K562 (cell line): Measurements from ENCODE around the gene TUBB4B. TPM values are rescaled to one million over a fixed set of nuclear protein-coding genes. Genes with fewer than 3 reads are reported as not detected.

Experiments
- BRD9 ChIP-seq: fragments of 450-650 bp; IDR thresholded peaks from 2 replicates; pipeline ENCODE4 v1.6.1; 2018; ENCODE audit warnings: low read depth; ENCODE audit not compliant: partially characterized antibody
- KAT7 ChIP-seq: sonication (generic); formaldehyde crosslinking; IDR thresholded peaks from 2 replicates; pipeline ENCODE4 v1.8.0; 2022; ENCODE audit warnings: missing genetic modification reagents, mild to moderate bottlenecking, borderline replicate concordance
- SAFB2 ChIP-seq: fragments of 200-400 bp; formaldehyde crosslinking; IDR thresholded peaks from 2 replicates; pipeline ENCODE4 v1.6.1; 2018; ENCODE audit warnings: borderline replicate concordance, low read length, low read depth, moderate library complexity; ENCODE audit not compliant: severe bottlenecking
- SRSF7 ChIP-seq: fragments of 200-400 bp; formaldehyde crosslinking; optimal IDR thresholded peaks from 2 replicates; pipeline ENCODE3; 2017; ENCODE audit warnings: mild to moderate bottlenecking, low read depth, low read length
- TRIM28 ChIP-seq: fragments of 450-650 bp; IDR thresholded peaks from 2 replicates; pipeline ENCODE4 v1.6.1; 2017
- ZFPM2 ChIP-seq: fragments of 250-450 bp; sonication (Bioruptor Pico); IDR thresholded peaks from 2 replicates; pipeline ENCODE4 v1.5.1; 2022; ENCODE audit warnings: mild to moderate bottlenecking
- ZNF184 ChIP-seq: sonication (generic); formaldehyde crosslinking; IDR thresholded peaks from 2 replicates; pipeline ENCODE4 v1.5.0; 2020; ENCODE audit warnings: missing genetic modification reagents
- ZNF217 ChIP-seq: sonication (generic); formaldehyde crosslinking; IDR thresholded peaks from 2 replicates; pipeline ENCODE4 v1.8.0; 2022; ENCODE audit warnings: mild to moderate bottlenecking, missing genetic modification reagents
- polyA plus RNA-seq, 8 experiments: library from polyadenylated mRNA; depleted of rRNA in 4 of 8; stranded (reverse) in 5 of 8; unstranded in 3 of 8; fragments of >200 nt; fragmentation: Nextera tagmentation in 2 of 8; fragmentation: Illumina TruSeq in 1 of 8; extraction: Ambion mirVana in 2 of 8; extraction: Trizol in 1 of 8; gene quantifications; 2 replicates each; pipeline versions ENCODE4 v1.2.1 to v1.2.3, GENCODE V29; 2011 to 2014; ENCODE audit warnings: inconsistent platforms in 1 of 8, missing spikeins in 1 of 8
- total RNA-seq, 7 experiments: library from RNA; depleted of rRNA in 6 of 7; stranded (reverse); fragments of >200 nt in 6 of 7; fragmentation: Illumina TruSeq in 2 of 7; extraction: Trizol in 2 of 7; gene quantifications; 2 replicates each; pipeline versions ENCODE4 v1.2.1 to v1.2.3, GENCODE V29; 2011 to 2021; ENCODE audit warnings: low replicate concordance in 1 of 7
- TF ChIP-seq, protein P1 (sequence below): sonication (generic); formaldehyde crosslinking; IDR thresholded peaks from 2 replicates; pipeline ENCODE4 v1.8.0; 2022; ENCODE audit warnings: mild to moderate bottlenecking, missing genetic modification reagents
- TF ChIP-seq, protein P2 (sequence below), 2 experiments: IDR thresholded peaks in 1 of 2; conservative IDR thresholded peaks in 1 of 2; 2 replicates each; pipeline ENCODE4 v1.6.1; 2016; ENCODE audit warnings: low read depth in 2 of 2, mild to moderate bottlenecking in 1 of 2, missing compliant biosample characterization in 1 of 2, missing genetic modification characterization in 1 of 2, moderate library complexity in 1 of 2
- TF ChIP-seq, protein P3 (sequence below): sonication (generic); formaldehyde crosslinking; IDR thresholded peaks from 2 replicates; pipeline ENCODE4 v1.8.0; 2022; ENCODE audit warnings: mild to moderate bottlenecking, missing genetic modification reagents
- TF ChIP-seq, protein P4 (sequence below): IDR thresholded peaks from 2 replicates; pipeline ENCODE4 v1.6.1; 2012; ENCODE audit warnings: low read depth, low read length, improper control_type of control experiment, borderline replicate concordance
- TF ChIP-seq, protein P5 (sequence below): fragments of 250-450 bp; sonication (Bioruptor Pico); IDR thresholded peaks from 2 replicates; pipeline ENCODE4 v1.5.0; 2021

TUBB4B gene
- total and polyA plus RNA-seq, 9 of the 15 experiments (the other 6 are each of a cell fraction or from before 2014, with no cell fraction given) = 24.1 to 443 (median 268) TPM

DNA sequence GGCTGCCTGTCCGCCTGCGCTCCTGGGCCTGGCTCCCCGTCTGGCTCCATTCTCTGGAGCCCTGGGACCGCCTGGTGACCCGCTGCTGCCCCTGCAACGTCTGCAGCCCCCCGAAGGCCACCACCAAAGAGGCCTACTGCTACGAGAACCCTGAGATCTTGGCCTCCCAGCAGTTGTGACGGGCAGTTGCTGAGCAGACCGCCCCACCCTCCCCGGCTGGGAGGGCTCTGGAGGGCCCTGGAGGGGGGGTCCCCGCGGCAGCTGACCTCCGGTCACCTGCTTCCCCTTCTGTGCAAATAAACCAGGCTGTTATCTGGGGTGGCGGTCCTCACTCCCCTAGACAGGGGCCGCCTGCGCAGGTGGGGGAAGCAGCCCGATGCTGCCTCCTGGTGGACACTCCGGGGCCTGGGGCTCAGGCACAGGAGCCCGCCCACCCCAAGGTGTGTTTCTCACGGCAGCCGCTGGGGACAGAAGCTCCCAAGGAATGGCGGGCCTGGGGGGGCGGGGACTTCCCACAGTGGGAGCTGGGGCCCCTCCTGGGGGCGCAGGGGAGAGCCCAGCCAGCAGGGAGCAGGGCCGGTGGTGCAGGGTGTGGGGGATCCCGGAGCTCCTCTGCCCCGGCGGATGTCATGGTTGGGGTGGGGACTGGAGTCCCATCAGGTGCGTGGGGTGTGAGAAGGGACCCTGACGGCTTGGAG is 4.7 kb upstream of the TUBB4B start (continued):
- TF ChIP-seq, protein P1, sequence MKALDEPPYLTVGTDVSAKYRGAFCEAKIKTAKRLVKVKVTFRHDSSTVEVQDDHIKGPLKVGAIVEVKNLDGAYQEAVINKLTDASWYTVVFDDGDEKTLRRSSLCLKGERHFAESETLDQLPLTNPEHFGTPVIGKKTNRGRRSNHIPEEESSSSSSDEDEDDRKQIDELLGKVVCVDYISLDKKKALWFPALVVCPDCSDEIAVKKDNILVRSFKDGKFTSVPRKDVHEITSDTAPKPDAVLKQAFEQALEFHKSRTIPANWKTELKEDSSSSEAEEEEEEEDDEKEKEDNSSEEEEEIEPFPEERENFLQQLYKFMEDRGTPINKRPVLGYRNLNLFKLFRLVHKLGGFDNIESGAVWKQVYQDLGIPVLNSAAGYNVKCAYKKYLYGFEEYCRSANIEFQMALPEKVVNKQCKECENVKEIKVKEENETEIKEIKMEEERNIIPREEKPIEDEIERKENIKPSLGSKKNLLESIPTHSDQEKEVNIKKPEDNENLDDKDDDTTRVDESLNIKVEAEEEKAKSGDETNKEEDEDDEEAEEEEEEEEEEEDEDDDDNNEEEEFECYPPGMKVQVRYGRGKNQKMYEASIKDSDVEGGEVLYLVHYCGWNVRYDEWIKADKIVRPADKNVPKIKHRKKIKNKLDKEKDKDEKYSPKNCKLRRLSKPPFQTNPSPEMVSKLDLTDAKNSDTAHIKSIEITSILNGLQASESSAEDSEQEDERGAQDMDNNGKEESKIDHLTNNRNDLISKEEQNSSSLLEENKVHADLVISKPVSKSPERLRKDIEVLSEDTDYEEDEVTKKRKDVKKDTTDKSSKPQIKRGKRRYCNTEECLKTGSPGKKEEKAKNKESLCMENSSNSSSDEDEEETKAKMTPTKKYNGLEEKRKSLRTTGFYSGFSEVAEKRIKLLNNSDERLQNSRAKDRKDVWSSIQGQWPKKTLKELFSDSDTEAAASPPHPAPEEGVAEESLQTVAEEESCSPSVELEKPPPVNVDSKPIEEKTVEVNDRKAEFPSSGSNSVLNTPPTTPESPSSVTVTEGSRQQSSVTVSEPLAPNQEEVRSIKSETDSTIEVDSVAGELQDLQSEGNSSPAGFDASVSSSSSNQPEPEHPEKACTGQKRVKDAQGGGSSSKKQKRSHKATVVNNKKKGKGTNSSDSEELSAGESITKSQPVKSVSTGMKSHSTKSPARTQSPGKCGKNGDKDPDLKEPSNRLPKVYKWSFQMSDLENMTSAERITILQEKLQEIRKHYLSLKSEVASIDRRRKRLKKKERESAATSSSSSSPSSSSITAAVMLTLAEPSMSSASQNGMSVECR (CRISPR knock-in tag) = peak; percentile 70
- no peak for TF ChIP-seq SRSF7
- TF ChIP-seq ZNF217 = no peak
- TF ChIP-seq, protein P2, sequence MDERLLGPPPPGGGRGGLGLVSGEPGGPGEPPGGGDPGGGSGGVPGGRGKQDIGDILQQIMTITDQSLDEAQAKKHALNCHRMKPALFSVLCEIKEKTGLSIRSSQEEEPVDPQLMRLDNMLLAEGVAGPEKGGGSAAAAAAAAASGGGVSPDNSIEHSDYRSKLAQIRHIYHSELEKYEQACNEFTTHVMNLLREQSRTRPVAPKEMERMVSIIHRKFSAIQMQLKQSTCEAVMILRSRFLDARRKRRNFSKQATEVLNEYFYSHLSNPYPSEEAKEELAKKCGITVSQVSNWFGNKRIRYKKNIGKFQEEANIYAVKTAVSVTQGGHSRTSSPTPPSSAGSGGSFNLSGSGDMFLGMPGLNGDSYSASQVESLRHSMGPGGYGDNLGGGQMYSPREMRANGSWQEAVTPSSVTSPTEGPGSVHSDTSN (CRISPR knock-in tag; IDR thresholded peaks at IDR 0.05; ENCODE audit: low read depth) = no peak
- TF ChIP-seq, protein P2 (tag; conservative IDR thresholded peaks at IDR 0.05; ENCODE audit: low read depth) = no peak
- TF ChIP-seq TRIM28 = 0 out of 2 replicates have a peak, but pooled peaks have one; percentile 17
- TF ChIP-seq, protein P3, sequence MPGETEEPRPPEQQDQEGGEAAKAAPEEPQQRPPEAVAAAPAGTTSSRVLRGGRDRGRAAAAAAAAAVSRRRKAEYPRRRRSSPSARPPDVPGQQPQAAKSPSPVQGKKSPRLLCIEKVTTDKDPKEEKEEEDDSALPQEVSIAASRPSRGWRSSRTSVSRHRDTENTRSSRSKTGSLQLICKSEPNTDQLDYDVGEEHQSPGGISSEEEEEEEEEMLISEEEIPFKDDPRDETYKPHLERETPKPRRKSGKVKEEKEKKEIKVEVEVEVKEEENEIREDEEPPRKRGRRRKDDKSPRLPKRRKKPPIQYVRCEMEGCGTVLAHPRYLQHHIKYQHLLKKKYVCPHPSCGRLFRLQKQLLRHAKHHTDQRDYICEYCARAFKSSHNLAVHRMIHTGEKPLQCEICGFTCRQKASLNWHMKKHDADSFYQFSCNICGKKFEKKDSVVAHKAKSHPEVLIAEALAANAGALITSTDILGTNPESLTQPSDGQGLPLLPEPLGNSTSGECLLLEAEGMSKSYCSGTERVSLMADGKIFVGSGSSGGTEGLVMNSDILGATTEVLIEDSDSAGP (CRISPR knock-in tag) = no peak
- no peak for TF ChIP-seq BRD9
- TF ChIP-seq, protein P4, sequence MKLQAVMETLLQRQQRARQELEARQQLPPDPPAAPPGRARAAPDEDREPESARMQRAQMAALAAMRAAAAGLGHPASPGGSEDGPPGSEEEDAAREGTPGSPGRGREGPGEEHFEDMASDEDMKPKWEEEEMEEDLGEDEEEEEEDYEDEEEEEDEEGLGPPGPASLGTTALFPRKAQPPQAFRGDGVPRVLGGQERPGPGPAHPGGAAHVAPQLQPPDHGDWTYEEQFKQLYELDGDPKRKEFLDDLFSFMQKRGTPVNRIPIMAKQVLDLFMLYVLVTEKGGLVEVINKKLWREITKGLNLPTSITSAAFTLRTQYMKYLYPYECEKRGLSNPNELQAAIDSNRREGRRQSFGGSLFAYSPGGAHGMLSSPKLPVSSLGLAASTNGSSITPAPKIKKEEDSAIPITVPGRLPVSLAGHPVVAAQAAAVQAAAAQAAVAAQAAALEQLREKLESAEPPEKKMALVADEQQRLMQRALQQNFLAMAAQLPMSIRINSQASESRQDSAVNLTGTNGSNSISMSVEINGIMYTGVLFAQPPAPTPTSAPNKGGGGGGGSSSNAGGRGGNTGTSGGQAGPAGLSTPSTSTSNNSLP = no peak
- no peak for TF ChIP-seq ZFPM2 (CRISPR knock-in tag)
- TF ChIP-seq, protein P5, sequence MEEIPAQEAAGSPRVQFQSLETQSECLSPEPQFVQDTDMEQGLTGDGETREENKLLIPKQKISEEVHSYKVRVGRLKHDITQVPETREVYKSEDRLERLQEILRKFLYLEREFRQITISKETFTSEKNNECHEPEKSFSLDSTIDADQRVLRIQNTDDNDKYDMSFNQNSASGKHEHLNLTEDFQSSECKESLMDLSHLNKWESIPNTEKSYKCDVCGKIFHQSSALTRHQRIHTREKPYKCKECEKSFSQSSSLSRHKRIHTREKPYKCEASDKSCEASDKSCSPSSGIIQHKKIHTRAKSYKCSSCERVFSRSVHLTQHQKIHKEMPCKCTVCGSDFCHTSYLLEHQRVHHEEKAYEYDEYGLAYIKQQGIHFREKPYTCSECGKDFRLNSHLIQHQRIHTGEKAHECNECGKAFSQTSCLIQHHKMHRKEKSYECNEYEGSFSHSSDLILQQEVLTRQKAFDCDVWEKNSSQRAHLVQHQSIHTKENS = no peak
- 0 out of 2 replicates have a peak, but pooled peaks have one; percentile 61 for TF ChIP-seq KAT7 (CRISPR knock-in tag)
- no peak for TF ChIP-seq ZNF184 (CRISPR knock-in tag)
- TF ChIP-seq SAFB2 = no peak
